ENCODE data around the gene BLOC1S6.

- no peak for TF ChIP-seq POLR2A (IDR thresholded peaks at IDR 0.05; ENCODE audit: low read length)
- TF ChIP-seq GATA1 (IDR thresholded peaks at IDR 0.05; ENCODE audit: low read depth, low read length), result no peak
Measured at GRCh38 chr15:45550436-45550835, 36.7 kb upstream of the BLOC1S6 start.
